HG02571 (cell line): Measurements from ENCODE around the gene PTCH1.

ENCODE experiments used
- ATAC-seq: cut with Tn5 transposase; IDR thresholded peaks from one replicate; pipeline ENCODE4 v1.9.1; 2021; ENCODE audit warnings: mild to moderate bottlenecking, moderate library complexity; ENCODE audit not compliant: unreplicated experiment

The PTCH1 gene

GRCh38 chr9:95411054-95411892, 105.5 kb downstream of the PTCH1 start:
- no peak for ATAC-seq

GRCh38 chr9:95409650-95410426, 106.9 kb downstream of the PTCH1 start:
- no peak for ATAC-seq

- ATAC-seq = no peak
Measured at GRCh38 chr9:95407524-95407923, 109.2 kb downstream of the PTCH1 start.

DNA sequence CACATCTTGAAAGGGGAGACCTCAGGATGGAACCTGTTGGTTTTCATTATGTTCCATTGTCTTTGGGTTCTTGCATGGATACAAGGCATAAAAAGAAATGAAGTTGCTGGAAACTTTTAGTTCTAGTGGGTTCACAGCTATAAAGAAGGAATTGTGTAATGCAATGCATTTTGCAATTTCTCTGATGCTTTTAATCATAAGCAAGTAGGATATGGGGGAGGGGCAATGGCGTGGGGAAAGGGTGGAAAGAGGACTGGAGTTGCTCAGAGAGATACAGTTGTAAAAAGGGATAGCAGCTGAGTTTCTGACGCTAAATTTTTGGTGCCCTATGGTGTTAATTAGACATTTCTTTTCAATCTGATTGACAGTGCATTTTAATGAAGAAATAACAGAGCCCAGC, 110.7 kb downstream of the PTCH1 start:
- no peak for ATAC-seq

- ATAC-seq = no peak
Measured at GRCh38 chr9:95399261-95399660, 117.5 kb downstream of the PTCH1 start.
